Cardiac atrium fibroblast (primary cell): ENCODE results near the gene TGFBR1. TPM values are rescaled to one million over a fixed set of nuclear protein-coding genes. Genes with fewer than 3 reads are reported as not detected.

Source experiments
- total RNA-seq: library from RNA; depleted of rRNA; stranded (reverse); fragments of >200 nt; gene quantifications from 2 replicates; pipeline ENCODE4 v1.2.3, GENCODE V29; 2015

Gene TGFBR1
- total RNA-seq: 12.1 and 18.6 TPM in 2 replicates

DNA sequence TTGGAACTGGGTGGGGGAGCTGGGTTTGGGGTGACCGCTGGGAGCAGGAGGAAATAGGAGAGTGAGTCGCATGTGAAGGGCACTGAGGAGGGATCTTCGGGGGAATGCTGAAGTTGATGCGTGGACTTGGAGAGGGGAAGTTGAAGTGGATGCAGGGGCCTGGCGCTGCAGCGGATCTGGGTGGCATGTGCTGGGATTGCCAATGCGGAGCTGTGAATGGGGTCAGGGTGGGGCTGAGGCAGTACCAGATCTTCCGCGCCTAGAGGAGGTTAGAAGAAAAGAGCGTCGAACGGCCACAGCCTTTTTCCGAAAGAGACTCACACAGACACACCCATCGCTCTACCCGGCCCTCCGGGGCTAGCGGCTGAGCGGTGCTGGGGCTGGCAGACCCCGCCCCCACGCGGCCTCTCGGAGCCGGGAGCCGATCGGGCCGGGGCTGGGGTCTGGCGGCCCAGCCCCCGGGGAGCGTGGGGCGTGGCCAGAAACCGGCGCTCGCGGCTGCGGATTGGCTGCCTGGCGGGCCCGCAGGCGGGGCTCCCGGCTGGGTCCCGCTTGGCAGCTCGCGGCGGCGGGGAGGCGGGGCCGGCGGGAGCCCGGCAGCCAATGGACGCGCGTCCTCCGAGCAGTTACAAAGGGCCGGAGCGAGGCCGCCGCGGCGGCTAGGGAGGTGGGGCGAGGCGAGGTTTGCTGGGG, at the start of gene TGFBR1:
Gene TGFBR1, plus strand, starts transcription at position 655 of the 693 bp plus-strand sequence. CDS start 93 bp downstream, outside the sequence.

Other genes starting within 250 kb of the TGFBR1 start
- 1.3 and 6.2 TPM in 2 replicates for gene COL15A1, start 161.2 kb upstream of the TGFBR1 start, total RNA-seq
- 54.2 and 61.6 TPM in 2 replicates for gene ALG2, start 116.8 kb downstream of the TGFBR1 start, total RNA-seq
- gene SEC61B, start 117.2 kb downstream of the TGFBR1 start, total RNA-seq: 116 and 159 TPM in 2 replicates